Measurements from ENCODE around the gene APBB1IP.

GRCh38 chr10:26516540-26517101, 78.5 kb downstream of the APBB1IP start:
- TF ChIP-seq CTCF (IDR thresholded peaks at IDR 0.05) = peak; percentile 12
- no peak for TF ChIP-seq EZH2phosphoT487 (IDR thresholded peaks at IDR 0.05)
- TF ChIP-seq EZH2 (IDR thresholded peaks at IDR 0.05) = no peak
